HepG2 (cell line): Measurements from ENCODE around the gene MPZ. TPM values are rescaled to one million over a fixed set of nuclear protein-coding genes. Genes with fewer than 3 reads are reported as not detected.

Experiments
- ATAC-seq: fragments of 200-7000 bp; cut with Tn5 transposase; 3 replicates; pipeline ENCODE4 v1.9.1; 2020; ENCODE audit warnings: mild to moderate bottlenecking, moderate library complexity
- BruUV-seq: library from RNA; stranded (reverse); fragments of 400-500 nt; replicated peaks from 2 replicates; lab custom pipeline; 2021; lab: Mats Ljungman, UMichigan
- CTCF ChIA-PET: fragments of 300-600 bp; formaldehyde crosslinking; extraction: SDS; loops from one replicate; lab custom pipeline; 2021; ENCODE audit warnings: low total read pairs, inconsistent platforms, low intra/inter-chr PET ratio; lab: Yijun Ruan, JAX
- POLR2A ChIA-PET: fragments of 350-600 bp; sonication (Branson Sonifier 250); formaldehyde crosslinking; loops from one replicate; lab custom pipeline; 2020; ENCODE audit warnings: antibody characterized with exemption, inconsistent platforms; lab: Yijun Ruan, JAX
- DNase-seq: peaks from one replicate; pipeline ENCODE4 v3.0.0-alpha.2; 2015; ENCODE audit warnings: low spot score
- FAIRE-seq: peaks from 3 replicates; lab custom pipeline; 2011; peaks lifted over from hg19 to GRCh38; lab: Jason Lieb, UNC
- H2AFZ ChIP-seq: one replicate; pipeline ENCODE4 v1.6.1; 2011; ENCODE audit warnings: low read length, inconsistent platforms
- H3K27ac ChIP-seq: fragments of 300-600 bp; 3 replicates; pipeline ENCODE4 v1.8.0; 2011; ENCODE audit warnings: mixed run types, mild to moderate bottlenecking, mixed read lengths, low read length, inconsistent platforms; ENCODE audit not compliant: insufficient read depth; ENCODE audit errors: extremely low read length
- H3K27me3 ChIP-seq, 2 experiments: fragments of 200-600 bp in 1 of 2; 2 replicates in 1 of 2; 3 replicates in 1 of 2; pipeline versions ENCODE4 v1.6.0 to v1.8.0; 2011; ENCODE audit warnings: low read length in 2 of 2, mild to moderate bottlenecking in 2 of 2, moderate library complexity in 2 of 2, inconsistent platforms in 1 of 2; ENCODE audit not compliant: insufficient read depth in 2 of 2, control insufficient read depth in 1 of 2
- H3K36me3 ChIP-seq, 2 experiments: fragments of 200-600 bp in 1 of 2; replicated peaks in 1 of 2; 2 replicates in 1 of 2; 3 replicates in 1 of 2; pipeline versions ENCODE4 v1.5.1 to v1.8.0; 2011; ENCODE audit warnings: low read length in 2 of 2, inconsistent platforms in 1 of 2; ENCODE audit not compliant: insufficient read depth in 2 of 2, control insufficient read depth in 1 of 2
- H3K4me1 ChIP-seq: 2 replicates; pipeline ENCODE4 v1.5.1; 2012; ENCODE audit warnings: low read length, inconsistent platforms; ENCODE audit not compliant: insufficient read depth
- H3K4me2 ChIP-seq: 2 replicates; pipeline ENCODE4 v1.6.0; 2011; ENCODE audit warnings: low read depth, low read length, inconsistent platforms
- H3K4me3 ChIP-seq, 3 experiments: fragments of 200-600 bp in 1 of 3; sonication (generic), shearing (Covaris generic) in 1 of 3; replicated peaks in 1 of 3; 2 replicates each; pipeline ENCODE4 v1.5.1; 2011 to 2016; ENCODE audit warnings: low read length in 3 of 3, inconsistent platforms in 2 of 3, low read depth in 2 of 3, mild to moderate bottlenecking in 2 of 3, control low read depth in 1 of 3, mixed read lengths in 1 of 3; ENCODE audit not compliant: insufficient read depth in 1 of 3
- H3K79me2 ChIP-seq: one replicate; pipeline ENCODE4 v1.6.1; 2011; ENCODE audit warnings: low read length, inconsistent platforms; ENCODE audit not compliant: insufficient read depth
- H3K9ac ChIP-seq: 2 replicates; pipeline ENCODE4 v1.6.0; 2011; ENCODE audit warnings: mild to moderate bottlenecking, low read depth, low read length, inconsistent platforms; ENCODE audit not compliant: insufficient read depth
- H3K9me3 ChIP-seq: 2 replicates; pipeline ENCODE4 v1.5.1; 2012; ENCODE audit warnings: mild to moderate bottlenecking, low read length
- H4K20me1 ChIP-seq: 2 replicates; pipeline ENCODE4 v1.6.0; 2011; ENCODE audit warnings: inconsistent platforms, mild to moderate bottlenecking, low read length, moderate library complexity; ENCODE audit not compliant: insufficient read depth
- CBX5 ChIP-seq: sonication (generic); formaldehyde crosslinking; IDR thresholded peaks from 2 replicates; pipeline ENCODE4 v1.4.0; 2020; ENCODE audit warnings: missing genetic modification reagents, borderline replicate concordance
- FOXO1 ChIP-seq: sonication (generic); formaldehyde crosslinking; IDR thresholded peaks from 2 replicates; pipeline ENCODE4 v1.4.0; 2020; ENCODE audit warnings: missing genetic modification reagents
- HCFC1 ChIP-seq: fragments of 150-350 bp; IDR thresholded peaks from 2 replicates; pipeline ENCODE4 v1.6.1; 2014; ENCODE audit warnings: low read depth, low read length
- HMGA1 ChIP-seq: sonication (generic); formaldehyde crosslinking; conservative IDR thresholded peaks from 2 replicates; pipeline ENCODE4 v1.4.0; 2020; ENCODE audit warnings: missing genetic modification reagents
- HNRNPLL ChIP-seq: fragments of 200-400 bp; formaldehyde crosslinking; IDR thresholded peaks from 2 replicates; pipeline ENCODE4 v1.6.1; 2017; ENCODE audit warnings: mild to moderate bottlenecking, low read depth, low read length; ENCODE audit not compliant: poor library complexity, severe bottlenecking
- JDP2 ChIP-seq: sonication (generic); formaldehyde crosslinking; IDR thresholded peaks from 2 replicates; pipeline ENCODE4 v1.8.1; 2022; ENCODE audit warnings: missing genetic modification reagents, borderline replicate concordance
- RBM22 ChIP-seq: fragments of 200-400 bp; formaldehyde crosslinking; optimal IDR thresholded peaks from 2 replicates; pipeline ENCODE3; 2017; ENCODE audit warnings: mild to moderate bottlenecking, low read length, moderate library complexity
- YY1 ChIP-seq: IDR thresholded peaks from 2 replicates; pipeline ENCODE4 v1.6.1; 2011; ENCODE audit warnings: low read length, low read depth, moderate library complexity, mild to moderate bottlenecking; ENCODE audit not compliant: insufficient read depth, insufficient replicate concordance
- WGBS: methylation state at CpG from one replicate; pipeline ENCODE4 v1.1.6; 2017; ENCODE audit warnings: low lambda C conversion rate; 5-methylcytosine and 5-hydroxymethylcytosine counted together
- in situ Hi-C: cut with HindIII; loops from 2 replicates; pipeline ENCODE4 v1.10.0; 2017; ENCODE audit warnings: low pct_unique_long_range_greater_than_20kb; ENCODE audit not compliant: extremely low pct_ligation_motif_present
- intact Hi-C: fragments of 100-400 bp; cut with micrococcal nuclease; formaldehyde crosslinking; loops from one replicate; pipeline ENCODE4 v1.10.0; 2022; ENCODE audit not compliant: unreplicated experiment
- polyA plus RNA-seq, 8 experiments: library from polyadenylated mRNA; depleted of rRNA in 3 of 8; stranded (reverse) in 7 of 8; unstranded in 1 of 8; fragments of >200 nt; fragmentation: Illumina TruSeq in 4 of 8; extraction: Trizol in 4 of 8; gene quantifications; 2 replicates each; pipeline versions ENCODE4 v1.2.1 to v1.2.3, GENCODE V29; 2011 to 2016; ENCODE audit warnings: low read depth in 4 of 8, missing spikeins in 1 of 8, mixed read lengths in 1 of 8; ENCODE audit not compliant: insufficient read depth in 1 of 8
- total RNA-seq, 5 experiments: library from RNA; depleted of rRNA; stranded (reverse); fragments of >200 nt; fragmentation: Illumina TruSeq; extraction: Trizol; gene quantifications; 2 replicates each; pipeline ENCODE4 v1.2.3, GENCODE V29; 2016; ENCODE audit warnings: low read depth in 1 of 5
- TF ChIP-seq, protein P1 (sequence below): sonication (generic); formaldehyde crosslinking; IDR thresholded peaks from 2 replicates; pipeline ENCODE4 v1.5.0; 2020; ENCODE audit warnings: missing genetic modification reagents, mild to moderate bottlenecking, borderline replicate concordance
- TF ChIP-seq, protein P2 (sequence below): sonication (generic); formaldehyde crosslinking; IDR thresholded peaks from 2 replicates; pipeline ENCODE4 v1.4.0; 2020; ENCODE audit warnings: mild to moderate bottlenecking, missing genetic modification reagents

MPZ gene
- total and polyA plus RNA-seq, 2 of the 13 experiments (the other 11 are each of a cell fraction or from before 2014, with no cell fraction given), result 18.3 to 24.6 TPM

DNA sequence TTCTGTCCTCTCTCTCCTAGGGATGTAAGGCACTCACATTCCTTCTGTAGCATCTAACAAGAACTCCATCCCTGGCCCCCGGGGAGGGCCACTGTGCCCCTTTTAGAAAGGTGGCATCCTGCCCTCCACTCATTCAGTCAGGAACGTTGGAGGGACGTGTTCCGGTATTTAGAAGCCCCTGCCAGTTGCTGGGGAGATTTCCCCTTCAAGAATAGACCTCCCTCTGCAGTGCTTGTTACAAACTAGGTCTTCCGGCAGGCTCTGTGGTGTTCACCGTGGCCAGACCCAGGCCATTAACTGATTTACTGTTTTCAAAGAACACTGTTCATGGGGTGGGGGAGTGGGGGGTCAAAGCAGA is 50.4 kb downstream of the MPZ start:
- TF ChIP-seq, protein P1, sequence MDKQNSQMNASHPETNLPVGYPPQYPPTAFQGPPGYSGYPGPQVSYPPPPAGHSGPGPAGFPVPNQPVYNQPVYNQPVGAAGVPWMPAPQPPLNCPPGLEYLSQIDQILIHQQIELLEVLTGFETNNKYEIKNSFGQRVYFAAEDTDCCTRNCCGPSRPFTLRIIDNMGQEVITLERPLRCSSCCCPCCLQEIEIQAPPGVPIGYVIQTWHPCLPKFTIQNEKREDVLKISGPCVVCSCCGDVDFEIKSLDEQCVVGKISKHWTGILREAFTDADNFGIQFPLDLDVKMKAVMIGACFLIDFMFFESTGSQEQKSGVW, result no peak
- TF ChIP-seq YY1 (no peak), JDP2 (CRISPR knock-in tag) (no peak), FOXO1 (no peak), CBX5 (CRISPR knock-in tag) (no peak), HCFC1 (no peak), HNRNPLL (no peak), RBM22 (no peak), HMGA1 (CRISPR knock-in tag) (no peak)
- TF ChIP-seq, protein P2, sequence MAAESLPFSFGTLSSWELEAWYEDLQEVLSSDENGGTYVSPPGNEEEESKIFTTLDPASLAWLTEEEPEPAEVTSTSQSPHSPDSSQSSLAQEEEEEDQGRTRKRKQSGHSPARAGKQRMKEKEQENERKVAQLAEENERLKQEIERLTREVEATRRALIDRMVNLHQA, result no peak
- Histone ChIP-seq H3K9me3 (peaks cover 11% of the 10 kb centered on the region), H3K79me2 (no peaks in the 10 kb centered on the region), H4K20me1 (no peaks in the 10 kb centered on the region), H3K36me3 (no peaks in the 10 kb centered on the region), H3K27me3 (peaks cover 0 to 16% of the 10 kb centered on the region in 2 experiments; a peak in 3 of 5 replicates), H3K27ac (no peak overlapping the region), H3K4me3 (0 out of 6 replicates have a peak overlapping the region, but pooled peaks of 1 of the 3 experiments have one; percentile 44), H2AFZ (no peak overlapping the region), H3K4me2 (no peak overlapping the region), H3K4me1 (peaks cover 51% of the 10 kb centered on the region), H3K9ac (no peak overlapping the region)
- WGBS, result 89% methylated on average over 6 of the region's 6 CpGs
- CTCF ChIA-PET, result no interaction called here
- POLR2A ChIA-PET, result no interaction called here
- no peak for ATAC-seq
- in situ Hi-C loops (no loop called here), intact Hi-C loops (no loop called here)
- BruUV-seq, result no TSS peak
- no peak for FAIRE-seq
- DNase-seq, result no peak
